ENCODE results near the gene UGCG.

DNA sequence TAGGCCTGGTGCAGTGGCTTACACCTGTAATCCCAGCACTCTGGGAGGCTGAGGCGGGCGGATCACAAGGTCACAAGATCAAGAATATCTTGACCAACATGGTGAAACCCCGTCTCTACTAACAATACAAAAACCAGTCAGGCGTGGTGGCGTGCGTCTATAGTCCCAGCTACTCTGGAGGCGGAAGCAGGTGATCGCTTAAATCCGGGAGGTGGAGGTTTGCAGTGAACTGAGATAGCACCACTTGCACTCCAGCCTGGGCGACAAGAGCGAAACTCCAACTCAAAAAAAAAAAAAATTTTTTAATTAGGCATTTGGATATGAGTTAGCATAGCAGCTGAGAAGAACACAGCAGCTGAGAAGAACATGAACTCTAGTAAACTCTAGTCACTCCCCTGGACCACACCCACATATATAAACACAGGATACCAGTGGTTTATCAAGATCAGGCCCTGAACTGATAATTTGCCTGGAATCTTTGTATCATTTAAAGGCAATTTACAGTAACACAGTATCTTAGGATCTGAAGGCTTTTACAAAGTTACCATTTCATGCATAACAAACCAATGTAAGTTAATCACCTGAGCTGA, 4.6 kb upstream of the UGCG start:
- no peak for TF ChIP-seq STAT1 (conservative IDR thresholded peaks at IDR 0.05)
- TF ChIP-seq, protein P1, sequence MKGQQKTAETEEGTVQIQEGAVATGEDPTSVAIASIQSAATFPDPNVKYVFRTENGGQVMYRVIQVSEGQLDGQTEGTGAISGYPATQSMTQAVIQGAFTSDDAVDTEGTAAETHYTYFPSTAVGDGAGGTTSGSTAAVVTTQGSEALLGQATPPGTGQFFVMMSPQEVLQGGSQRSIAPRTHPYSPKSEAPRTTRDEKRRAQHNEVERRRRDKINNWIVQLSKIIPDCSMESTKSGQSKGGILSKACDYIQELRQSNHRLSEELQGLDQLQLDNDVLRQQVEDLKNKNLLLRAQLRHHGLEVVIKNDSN (IDR thresholded peaks at IDR 0.05; ENCODE audit: borderline replicate concordance, extremely low read length, insufficient read depth, low read depth, low read length) = no peak
- TF ChIP-seq, protein P2, sequence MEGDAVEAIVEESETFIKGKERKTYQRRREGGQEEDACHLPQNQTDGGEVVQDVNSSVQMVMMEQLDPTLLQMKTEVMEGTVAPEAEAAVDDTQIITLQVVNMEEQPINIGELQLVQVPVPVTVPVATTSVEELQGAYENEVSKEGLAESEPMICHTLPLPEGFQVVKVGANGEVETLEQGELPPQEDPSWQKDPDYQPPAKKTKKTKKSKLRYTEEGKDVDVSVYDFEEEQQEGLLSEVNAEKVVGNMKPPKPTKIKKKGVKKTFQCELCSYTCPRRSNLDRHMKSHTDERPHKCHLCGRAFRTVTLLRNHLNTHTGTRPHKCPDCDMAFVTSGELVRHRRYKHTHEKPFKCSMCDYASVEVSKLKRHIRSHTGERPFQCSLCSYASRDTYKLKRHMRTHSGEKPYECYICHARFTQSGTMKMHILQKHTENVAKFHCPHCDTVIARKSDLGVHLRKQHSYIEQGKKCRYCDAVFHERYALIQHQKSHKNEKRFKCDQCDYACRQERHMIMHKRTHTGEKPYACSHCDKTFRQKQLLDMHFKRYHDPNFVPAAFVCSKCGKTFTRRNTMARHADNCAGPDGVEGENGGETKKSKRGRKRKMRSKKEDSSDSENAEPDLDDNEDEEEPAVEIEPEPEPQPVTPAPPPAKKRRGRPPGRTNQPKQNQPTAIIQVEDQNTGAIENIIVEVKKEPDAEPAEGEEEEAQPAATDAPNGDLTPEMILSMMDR (IDR thresholded peaks at IDR 0.05 in 2 of 3, conservative IDR thresholded peaks at IDR 0.05 in 1 of 3; ENCODE audit: control insufficient read depth in 2 of 3, extremely low read depth in 1 of 3, insufficient read depth in 1 of 3, low read depth in 3 of 3, low read length in 3 of 3) = no peak

All from GM12878 (cell line).